HepG2 (cell line): ENCODE data around the gene ZBED5. TPM values are rescaled to one million over a fixed set of nuclear protein-coding genes. Genes with fewer than 3 reads are reported as not detected.

Source experiments
- ATAC-seq: fragments of 200-7000 bp; cut with Tn5 transposase; 3 replicates; pipeline ENCODE4 v1.9.1; 2020; ENCODE audit warnings: mild to moderate bottlenecking, moderate library complexity
- BruUV-seq: library from RNA; stranded (reverse); fragments of 400-500 nt; replicated peaks from 2 replicates; lab custom pipeline; 2021; lab: Mats Ljungman, UMichigan
- CTCF ChIA-PET: fragments of 300-600 bp; formaldehyde crosslinking; extraction: SDS; loops from one replicate; lab custom pipeline; 2021; ENCODE audit warnings: low total read pairs, inconsistent platforms, low intra/inter-chr PET ratio; lab: Yijun Ruan, JAX
- POLR2A ChIA-PET: fragments of 350-600 bp; sonication (Branson Sonifier 250); formaldehyde crosslinking; loops from one replicate; lab custom pipeline; 2020; ENCODE audit warnings: antibody characterized with exemption, inconsistent platforms; lab: Yijun Ruan, JAX
- DNase-seq: peaks from one replicate; pipeline ENCODE4 v3.0.0-alpha.2; 2015; ENCODE audit warnings: low spot score
- FAIRE-seq: peaks from 3 replicates; lab custom pipeline; 2011; peaks lifted over from hg19 to GRCh38; lab: Jason Lieb, UNC
- H2AFZ ChIP-seq: one replicate; pipeline ENCODE4 v1.6.1; 2011; ENCODE audit warnings: low read length, inconsistent platforms
- H3K27ac ChIP-seq: fragments of 300-600 bp; 3 replicates; pipeline ENCODE4 v1.8.0; 2011; ENCODE audit warnings: mixed run types, mild to moderate bottlenecking, mixed read lengths, low read length, inconsistent platforms; ENCODE audit not compliant: insufficient read depth; ENCODE audit errors: extremely low read length
- H3K27me3 ChIP-seq, 2 experiments: fragments of 200-600 bp in 1 of 2; 2 replicates in 1 of 2; 3 replicates in 1 of 2; pipeline versions ENCODE4 v1.6.0 to v1.8.0; 2011; ENCODE audit warnings: low read length in 2 of 2, mild to moderate bottlenecking in 2 of 2, moderate library complexity in 2 of 2, inconsistent platforms in 1 of 2; ENCODE audit not compliant: insufficient read depth in 2 of 2, control insufficient read depth in 1 of 2
- H3K36me3 ChIP-seq, 2 experiments: fragments of 200-600 bp in 1 of 2; replicated peaks in 1 of 2; 2 replicates in 1 of 2; 3 replicates in 1 of 2; pipeline versions ENCODE4 v1.5.1 to v1.8.0; 2011; ENCODE audit warnings: low read length in 2 of 2, inconsistent platforms in 1 of 2; ENCODE audit not compliant: insufficient read depth in 2 of 2, control insufficient read depth in 1 of 2
- H3K4me1 ChIP-seq: 2 replicates; pipeline ENCODE4 v1.5.1; 2012; ENCODE audit warnings: low read length, inconsistent platforms; ENCODE audit not compliant: insufficient read depth
- H3K4me2 ChIP-seq: 2 replicates; pipeline ENCODE4 v1.6.0; 2011; ENCODE audit warnings: low read depth, low read length, inconsistent platforms
- H3K4me3 ChIP-seq, 3 experiments: fragments of 200-600 bp in 1 of 3; sonication (generic), shearing (Covaris generic) in 1 of 3; replicated peaks in 1 of 3; 2 replicates each; pipeline ENCODE4 v1.5.1; 2011 to 2016; ENCODE audit warnings: low read length in 3 of 3, inconsistent platforms in 2 of 3, low read depth in 2 of 3, mild to moderate bottlenecking in 2 of 3, control low read depth in 1 of 3, mixed read lengths in 1 of 3; ENCODE audit not compliant: insufficient read depth in 1 of 3
- H3K79me2 ChIP-seq: one replicate; pipeline ENCODE4 v1.6.1; 2011; ENCODE audit warnings: low read length, inconsistent platforms; ENCODE audit not compliant: insufficient read depth
- H3K9ac ChIP-seq: 2 replicates; pipeline ENCODE4 v1.6.0; 2011; ENCODE audit warnings: mild to moderate bottlenecking, low read depth, low read length, inconsistent platforms; ENCODE audit not compliant: insufficient read depth
- H3K9me3 ChIP-seq: 2 replicates; pipeline ENCODE4 v1.5.1; 2012; ENCODE audit warnings: mild to moderate bottlenecking, low read length
- H4K20me1 ChIP-seq: 2 replicates; pipeline ENCODE4 v1.6.0; 2011; ENCODE audit warnings: inconsistent platforms, mild to moderate bottlenecking, low read length, moderate library complexity; ENCODE audit not compliant: insufficient read depth
- FOSL1 ChIP-seq: sonication (generic); formaldehyde crosslinking; IDR thresholded peaks from 2 replicates; pipeline ENCODE4 v1.9.0; 2021; ENCODE audit warnings: missing genetic modification reagents, borderline replicate concordance
- NBN ChIP-seq: fragments of 450-650 bp; conservative IDR thresholded peaks from 2 replicates; pipeline ENCODE4 v1.6.1; 2017
- RCOR2 ChIP-seq: IDR thresholded peaks from 2 replicates; pipeline ENCODE4 v1.6.1; 2016; ENCODE audit warnings: missing biosample characterization, missing genetic modification reagents
- THYN1 ChIP-seq: sonication (generic); formaldehyde crosslinking; IDR thresholded peaks from 2 replicates; pipeline ENCODE4 v1.8.1; 2023; ENCODE audit warnings: low read depth, mild to moderate bottlenecking, moderate library complexity, missing genetic modification reagents, borderline replicate concordance
- TP53 ChIP-seq: sonication (generic); formaldehyde crosslinking; conservative IDR thresholded peaks from 2 replicates; pipeline ENCODE4 v1.4.0; 2020; ENCODE audit warnings: missing genetic modification reagents
- YY1 ChIP-seq: IDR thresholded peaks from 2 replicates; pipeline ENCODE4 v1.6.1; 2011; ENCODE audit warnings: low read length, low read depth, moderate library complexity, mild to moderate bottlenecking; ENCODE audit not compliant: insufficient read depth, insufficient replicate concordance
- ZNF329 ChIP-seq: sonication (generic); formaldehyde crosslinking; IDR thresholded peaks from 2 replicates; pipeline ENCODE4 v1.9.0; 2021; ENCODE audit warnings: low read depth, mild to moderate bottlenecking, missing genetic modification reagents
- WGBS: methylation state at CpG from one replicate; pipeline ENCODE4 v1.1.6; 2017; ENCODE audit warnings: low lambda C conversion rate; 5-methylcytosine and 5-hydroxymethylcytosine counted together
- in situ Hi-C: cut with HindIII; loops from 2 replicates; pipeline ENCODE4 v1.10.0; 2017; ENCODE audit warnings: low pct_unique_long_range_greater_than_20kb; ENCODE audit not compliant: extremely low pct_ligation_motif_present
- intact Hi-C: fragments of 100-400 bp; cut with micrococcal nuclease; formaldehyde crosslinking; loops from one replicate; pipeline ENCODE4 v1.10.0; 2022; ENCODE audit not compliant: unreplicated experiment
- polyA plus RNA-seq, 8 experiments: library from polyadenylated mRNA; depleted of rRNA in 3 of 8; stranded (reverse) in 7 of 8; unstranded in 1 of 8; fragments of >200 nt; fragmentation: Illumina TruSeq in 4 of 8; extraction: Trizol in 4 of 8; gene quantifications; 2 replicates each; pipeline versions ENCODE4 v1.2.1 to v1.2.3, GENCODE V29; 2011 to 2016; ENCODE audit warnings: low read depth in 4 of 8, missing spikeins in 1 of 8, mixed read lengths in 1 of 8; ENCODE audit not compliant: insufficient read depth in 1 of 8
- total RNA-seq, 5 experiments: library from RNA; depleted of rRNA; stranded (reverse); fragments of >200 nt; fragmentation: Illumina TruSeq; extraction: Trizol; gene quantifications; 2 replicates each; pipeline ENCODE4 v1.2.3, GENCODE V29; 2016; ENCODE audit warnings: low read depth in 1 of 5
- TF ChIP-seq, protein P1 (sequence below): sonication (generic); formaldehyde crosslinking; IDR thresholded peaks from 2 replicates; pipeline ENCODE4 v1.8.0; 2022; ENCODE audit warnings: mild to moderate bottlenecking, missing genetic modification reagents
- TF ChIP-seq, protein P2 (sequence below): sonication (generic); formaldehyde crosslinking; IDR thresholded peaks from 2 replicates; pipeline ENCODE4 v1.5.1; 2020; ENCODE audit warnings: missing genetic modification reagents, mild to moderate bottlenecking, borderline replicate concordance
- TF ChIP-seq, protein P3 (sequence below): IDR thresholded peaks from 2 replicates; pipeline ENCODE4 v1.6.1; 2012; ENCODE audit warnings: inconsistent platforms

Gene ZBED5
- total and polyA plus RNA-seq, 2 of the 13 experiments (the other 11 are each of a cell fraction or from before 2014, with no cell fraction given) = 18.2 to 38.6 TPM

DNA sequence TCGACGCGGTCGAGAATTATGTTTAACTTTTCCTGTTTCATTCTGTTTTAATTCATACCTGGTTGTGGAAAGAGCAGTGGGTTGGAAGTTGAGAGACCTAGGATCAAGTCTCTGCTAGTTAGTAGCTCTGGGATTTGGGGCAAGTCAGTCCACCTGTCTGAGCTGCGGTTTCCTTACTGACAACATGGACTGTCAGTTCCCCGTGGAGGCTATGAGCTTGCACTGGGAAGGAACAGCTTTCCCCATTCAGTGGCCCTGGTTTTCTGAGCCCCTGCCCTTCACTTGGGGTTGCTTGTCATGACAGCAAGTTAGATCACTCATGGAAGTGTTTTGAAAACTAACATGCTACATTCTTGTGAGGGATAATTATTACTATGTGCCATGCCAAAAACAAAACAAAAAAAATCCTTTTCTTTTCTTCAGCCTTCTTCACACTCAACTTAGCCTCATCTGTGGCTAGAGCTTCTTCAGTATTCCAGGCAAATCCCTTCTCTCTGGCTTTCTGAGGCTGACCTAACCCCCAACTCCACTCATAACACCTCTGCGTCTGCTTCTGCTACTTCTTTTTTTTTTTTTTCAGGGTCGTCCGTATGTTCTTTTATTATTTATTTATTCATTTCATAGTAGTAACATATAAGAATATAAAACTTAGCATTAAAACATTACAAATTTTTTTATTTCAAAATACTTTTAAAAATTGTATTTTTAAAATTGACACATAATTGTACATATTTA is 43.0 kb upstream of the ZBED5 start:
- no peak for DNase-seq
- Histone ChIP-seq H3K4me3 (no peak overlapping the region), H3K9me3 (no peaks in the 10 kb centered on the region), H3K79me2 (no peaks in the 10 kb centered on the region), H3K9ac (no peak overlapping the region), H3K27ac (no peak overlapping the region), H3K4me1 (peaks cover 23% of the 10 kb centered on the region), H2AFZ (no peak overlapping the region), H3K27me3 (no peaks in the 10 kb centered on the region), H3K4me2 (no peak overlapping the region), H3K36me3 (no peaks in the 10 kb centered on the region), H4K20me1 (no peaks in the 10 kb centered on the region)
- ChIA-PET POLR2A (interaction anchor here (1.0 to 3.6 kb wide), 4 partner anchors 30 to 150 kb away, joined by 3 to 29 read pairs (median 8); partner anchors contain the start of genes CTR9, EIF4G2 and ZBED5), CTCF (no interaction called here)
- intact Hi-C loops (no loop called here), in situ Hi-C loops (no loop called here)
- 86% methylated on average over 7 of the region's 9 CpGs for WGBS
- FAIRE-seq = no peak
- BruUV-seq = no TSS peak
- no peak for ATAC-seq
- TF ChIP-seq, protein P1, sequence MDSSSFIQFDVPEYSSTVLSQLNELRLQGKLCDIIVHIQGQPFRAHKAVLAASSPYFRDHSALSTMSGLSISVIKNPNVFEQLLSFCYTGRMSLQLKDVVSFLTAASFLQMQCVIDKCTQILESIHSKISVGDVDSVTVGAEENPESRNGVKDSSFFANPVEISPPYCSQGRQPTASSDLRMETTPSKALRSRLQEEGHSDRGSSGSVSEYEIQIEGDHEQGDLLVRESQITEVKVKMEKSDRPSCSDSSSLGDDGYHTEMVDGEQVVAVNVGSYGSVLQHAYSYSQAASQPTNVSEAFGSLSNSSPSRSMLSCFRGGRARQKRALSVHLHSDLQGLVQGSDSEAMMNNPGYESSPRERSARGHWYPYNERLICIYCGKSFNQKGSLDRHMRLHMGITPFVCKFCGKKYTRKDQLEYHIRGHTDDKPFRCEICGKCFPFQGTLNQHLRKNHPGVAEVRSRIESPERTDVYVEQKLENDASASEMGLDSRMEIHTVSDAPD (CRISPR knock-in tag) = no peak
- TF ChIP-seq RCOR2 (CRISPR knock-in tag) (no peak), ZNF329 (CRISPR knock-in tag) (no peak), YY1 (no peak), NBN (no peak), TP53 (CRISPR knock-in tag) (no peak), FOSL1 (CRISPR knock-in tag) (no peak), THYN1 (CRISPR knock-in tag) (no peak)
- TF ChIP-seq, protein P2, sequence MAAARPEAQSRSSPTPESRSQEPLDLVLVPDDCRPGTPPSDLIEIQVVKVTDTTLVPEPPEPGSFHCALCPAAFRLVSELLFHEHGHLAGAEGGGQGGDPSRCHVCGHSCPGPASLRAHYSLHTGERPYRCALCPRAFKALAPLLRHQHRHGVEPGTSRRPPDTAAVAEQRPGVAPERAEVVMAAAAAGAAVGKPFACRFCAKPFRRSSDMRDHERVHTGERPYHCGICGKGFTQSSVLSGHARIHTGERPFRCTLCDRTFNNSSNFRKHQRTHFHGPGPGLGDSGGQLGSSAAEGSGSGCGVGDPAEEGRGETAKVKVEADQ (CRISPR knock-in tag) = no peak
- TF ChIP-seq, protein P3, sequence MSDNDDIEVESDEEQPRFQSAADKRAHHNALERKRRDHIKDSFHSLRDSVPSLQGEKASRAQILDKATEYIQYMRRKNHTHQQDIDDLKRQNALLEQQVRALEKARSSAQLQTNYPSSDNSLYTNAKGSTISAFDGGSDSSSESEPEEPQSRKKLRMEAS = no peak
